Astrocyte of the cerebellum (primary cell): ENCODE measurements around the gene AMBN.

ENCODE experiments used
- DNase-seq: peaks from one replicate; pipeline ENCODE4 v3.0.0-alpha.2; 2011; ENCODE audit warnings: low read depth
- H3K4me3 ChIP-seq: 2 replicates; pipeline ENCODE4 v1.5.1; 2011; ENCODE audit warnings: mild to moderate bottlenecking, low read depth, low read length, moderate library complexity
- in situ Hi-C: cut with HindIII; loops from 2 replicates; pipeline ENCODE4 v1.10.0; 2017; ENCODE audit warnings: low sequenced_read_pairs
- TF ChIP-seq, protein P1 (sequence below): IDR thresholded peaks from 2 replicates; pipeline ENCODE4 v1.5.1; 2012; ENCODE audit warnings: low read length, low read depth, moderate library complexity, mild to moderate bottlenecking; ENCODE audit errors: missing control alignments

The AMBN gene

DNA sequence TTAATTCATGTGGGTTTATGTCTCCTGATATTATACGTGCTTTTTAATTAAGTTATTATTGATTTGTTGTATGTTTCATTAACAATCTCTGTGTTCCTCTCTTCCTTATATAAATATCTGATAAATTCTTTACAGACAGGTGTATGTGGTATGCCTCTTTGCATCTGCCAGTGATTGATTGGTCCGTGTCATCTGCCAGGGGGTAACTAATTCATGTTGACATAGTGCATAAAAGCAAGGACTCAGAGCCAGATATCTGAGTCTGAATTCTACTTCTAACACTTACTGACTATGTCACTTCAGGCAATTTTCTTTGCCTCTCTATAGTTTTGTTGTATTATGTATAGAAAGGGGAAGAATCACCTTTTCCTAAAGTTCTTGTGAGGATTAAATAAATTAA lies 5.2 kb upstream of the AMBN start:
- TF ChIP-seq, protein P1, sequence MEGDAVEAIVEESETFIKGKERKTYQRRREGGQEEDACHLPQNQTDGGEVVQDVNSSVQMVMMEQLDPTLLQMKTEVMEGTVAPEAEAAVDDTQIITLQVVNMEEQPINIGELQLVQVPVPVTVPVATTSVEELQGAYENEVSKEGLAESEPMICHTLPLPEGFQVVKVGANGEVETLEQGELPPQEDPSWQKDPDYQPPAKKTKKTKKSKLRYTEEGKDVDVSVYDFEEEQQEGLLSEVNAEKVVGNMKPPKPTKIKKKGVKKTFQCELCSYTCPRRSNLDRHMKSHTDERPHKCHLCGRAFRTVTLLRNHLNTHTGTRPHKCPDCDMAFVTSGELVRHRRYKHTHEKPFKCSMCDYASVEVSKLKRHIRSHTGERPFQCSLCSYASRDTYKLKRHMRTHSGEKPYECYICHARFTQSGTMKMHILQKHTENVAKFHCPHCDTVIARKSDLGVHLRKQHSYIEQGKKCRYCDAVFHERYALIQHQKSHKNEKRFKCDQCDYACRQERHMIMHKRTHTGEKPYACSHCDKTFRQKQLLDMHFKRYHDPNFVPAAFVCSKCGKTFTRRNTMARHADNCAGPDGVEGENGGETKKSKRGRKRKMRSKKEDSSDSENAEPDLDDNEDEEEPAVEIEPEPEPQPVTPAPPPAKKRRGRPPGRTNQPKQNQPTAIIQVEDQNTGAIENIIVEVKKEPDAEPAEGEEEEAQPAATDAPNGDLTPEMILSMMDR, result no peak

DNA sequence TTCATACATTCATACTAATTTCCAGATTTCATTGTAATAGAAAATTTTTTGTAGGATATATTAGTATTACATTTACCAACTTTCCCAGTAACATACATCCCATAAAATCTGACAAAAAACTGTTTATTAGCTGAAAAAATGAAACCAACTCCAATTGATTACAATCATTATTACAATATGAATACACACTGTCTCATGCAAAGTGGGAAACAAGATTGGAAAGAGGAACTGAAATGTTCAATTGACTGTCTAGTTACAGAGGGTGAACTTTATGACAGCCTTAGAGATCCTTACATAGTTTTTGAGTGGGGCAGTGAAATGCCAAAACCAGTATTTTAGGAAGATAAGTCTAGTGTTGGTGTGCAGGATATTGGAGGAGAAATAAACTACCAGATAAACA lies 2.3 kb upstream of the AMBN start:
- TF ChIP-seq, protein P1, result no peak
- in situ Hi-C loops, result no loop called here
- no peak for DNase-seq
- no peak overlapping the region for H3K4me3 ChIP-seq

More for the DNA sequence above, 5.2 kb upstream of the AMBN start:
- in situ Hi-C loops, result no loop called here
- H3K4me3 ChIP-seq, result no peak overlapping the region
- no peak for DNase-seq

DNA sequence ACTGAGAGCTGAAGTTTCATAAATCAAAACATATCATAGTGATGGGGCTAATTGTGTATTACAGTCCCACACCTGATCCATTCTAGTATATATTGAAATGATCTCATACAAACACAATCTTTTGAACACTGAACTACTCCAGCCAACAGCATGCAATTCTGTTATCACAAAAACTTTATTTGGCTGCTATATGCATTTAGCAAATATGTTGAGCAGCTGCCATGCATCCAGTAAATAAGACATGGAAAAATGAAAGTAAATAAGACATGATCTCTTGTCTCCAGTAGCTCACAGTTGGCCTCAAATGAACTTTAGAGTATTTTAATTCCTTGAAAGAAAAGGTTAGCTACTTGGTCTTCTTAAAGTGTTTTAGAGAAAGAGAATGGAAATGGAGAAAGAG lies 2.1 kb downstream of the AMBN start:
- TF ChIP-seq, protein P1, result no peak
- DNase-seq, result no peak
- in situ Hi-C loops, result no loop called here
- no peak overlapping the region for H3K4me3 ChIP-seq

DNA sequence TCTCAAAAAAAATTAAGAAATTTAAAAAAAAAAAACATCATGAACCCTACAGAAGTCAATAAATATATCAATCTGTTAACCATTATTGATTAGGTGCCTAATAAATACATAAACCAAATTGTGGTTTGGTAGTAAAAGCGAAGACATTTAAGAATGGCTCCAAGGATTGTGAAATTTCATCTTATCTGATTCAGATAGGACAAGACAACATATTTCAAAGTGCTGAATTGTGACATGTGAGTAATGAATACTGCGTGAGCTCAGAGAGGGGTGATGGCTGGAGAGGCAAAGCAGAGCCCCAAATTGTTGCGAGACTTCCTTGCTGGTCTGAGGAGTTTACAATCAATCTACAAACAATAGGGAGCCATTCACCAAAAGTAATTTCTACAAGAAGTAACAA lies 8.2 kb downstream of the AMBN start:
- TF ChIP-seq, protein P1, result no peak
- DNase-seq, result no peak
- H3K4me3 ChIP-seq, result no peak overlapping the region
- in situ Hi-C loops, result no loop called here

DNA sequence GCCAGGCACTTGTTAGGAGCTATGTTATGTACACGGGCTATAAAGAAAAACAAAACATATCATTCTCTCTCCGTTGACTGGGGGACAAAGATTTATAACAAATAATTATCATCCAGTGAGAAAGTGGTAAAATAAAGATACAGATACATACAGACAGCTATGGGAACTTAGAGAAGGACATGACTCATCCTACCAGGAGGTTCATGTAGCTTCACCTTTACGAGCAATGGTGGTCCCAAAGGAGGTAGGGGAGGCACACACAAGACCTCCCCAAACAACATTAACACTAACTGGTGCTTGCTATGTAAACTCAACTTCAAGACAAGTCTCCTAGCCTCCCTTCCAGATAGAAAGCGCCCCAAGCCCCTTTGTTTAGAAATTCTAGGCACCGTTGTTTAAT lies 8.9 kb downstream of the AMBN start:
- no peak for DNase-seq
- TF ChIP-seq, protein P1, result no peak
- in situ Hi-C loops, result no loop called here
- no peak overlapping the region for H3K4me3 ChIP-seq

DNA sequence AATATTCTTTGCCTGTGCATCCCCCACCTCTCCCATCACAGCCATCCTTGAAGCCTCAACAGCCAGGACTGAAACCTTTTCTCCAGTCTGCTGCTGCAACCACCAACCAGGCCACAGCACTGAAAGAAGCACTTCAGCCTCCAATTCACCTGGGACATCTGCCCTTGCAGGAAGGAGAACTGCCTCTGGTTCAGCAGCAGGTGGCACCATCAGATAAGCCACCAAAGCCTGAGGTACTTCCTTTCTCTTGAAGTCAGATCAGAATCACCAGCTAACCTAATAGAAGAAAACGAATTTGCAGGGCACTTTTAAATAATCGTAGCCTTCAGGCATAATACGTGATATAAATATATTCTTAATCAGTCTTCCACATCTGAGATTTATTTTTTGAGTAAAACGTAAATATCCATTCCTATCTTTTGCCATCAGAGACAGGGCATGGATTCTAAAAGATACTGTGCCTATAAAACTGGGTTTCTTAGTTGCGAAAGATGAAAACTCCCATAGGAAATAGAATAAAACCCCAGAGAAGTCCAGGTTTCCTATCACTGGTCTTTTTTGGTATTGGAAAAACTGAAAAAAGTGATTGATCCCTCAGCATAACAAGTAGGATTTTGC lies 9.5 kb downstream of the AMBN start:
- in situ Hi-C loops, result no loop called here
- DNase-seq, result peak; percentile 32
- TF ChIP-seq, protein P1, result peak; percentile 78
- no peak overlapping the region for H3K4me3 ChIP-seq

DNA sequence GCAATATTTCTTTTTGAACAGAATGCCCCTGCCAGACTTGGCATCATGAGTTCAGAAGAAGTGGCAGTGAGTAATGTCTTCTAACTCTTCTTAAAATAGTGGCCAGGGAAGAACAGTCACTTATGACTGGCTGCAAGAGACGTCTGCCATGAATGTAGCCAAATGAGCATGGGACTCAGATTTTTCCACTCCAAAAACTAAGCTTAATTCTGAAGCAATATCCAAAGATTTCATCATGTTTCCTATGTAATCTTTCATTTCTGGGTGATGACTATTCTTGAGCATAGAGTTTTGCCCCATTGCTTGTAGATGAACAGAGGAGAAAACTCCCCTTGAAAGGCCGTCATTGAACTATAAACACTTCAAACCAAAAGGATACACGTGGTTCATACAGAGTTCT lies 11.8 kb downstream of the AMBN start:
- in situ Hi-C loops, result no loop called here

More for the DNA sequence above, 11.8 kb downstream of the AMBN start:
- H3K4me3 ChIP-seq, result no peak overlapping the region
- TF ChIP-seq, protein P1, result no peak
- DNase-seq, result no peak
